ENCODE results near the gene YPEL5.

YPEL5 gene

GRCh38 chr2:30162806-30163205 lies 16.0 kb downstream of the YPEL5 start:
- no peak for FAIRE-seq
- no peak for DNase-seq (ENCODE audit: extremely low spot score, insufficient read length, low read depth)

- no peak for DNase-seq (ENCODE audit: extremely low spot score, insufficient read length, low read depth)
- no peak for FAIRE-seq
Measured at GRCh38 chr2:30164131-30164925, 17.5 kb downstream of the YPEL5 start.

- DNase-seq (ENCODE audit: extremely low spot score, insufficient read length, low read depth) = peak; percentile 57
- FAIRE-seq = peak; percentile 80
Measured at GRCh38 chr2:30165050-30165520, 18.3 kb downstream of the YPEL5 start.

GRCh38 chr2:30165617-30166016 lies 18.8 kb downstream of the YPEL5 start:
- FAIRE-seq (no peak), DNase-seq (ENCODE audit: extremely low spot score, insufficient read length, low read depth) (no peak)

GRCh38 chr2:30172627-30173026 lies 25.8 kb downstream of the YPEL5 start:
- DNase-seq (ENCODE audit: extremely low spot score, insufficient read length, low read depth) = no peak
- FAIRE-seq = no peak

GRCh38 chr2:30177440-30177839 lies 30.6 kb downstream of the YPEL5 start:
- FAIRE-seq = no peak
- DNase-seq (ENCODE audit: extremely low spot score, insufficient read length, low read depth) = no peak

- DNase-seq (ENCODE audit: extremely low spot score, insufficient read length, low read depth) = no peak
- FAIRE-seq = no peak
Measured at GRCh38 chr2:30177956-30178355, 31.1 kb downstream of the YPEL5 start.

GRCh38 chr2:30178618-30179434 lies 32.0 kb downstream of the YPEL5 start:
- DNase-seq (ENCODE audit: extremely low spot score, insufficient read length, low read depth) = no peak
- FAIRE-seq = no peak

GRCh38 chr2:30179536-30179935 lies 32.7 kb downstream of the YPEL5 start:
- DNase-seq (ENCODE audit: extremely low spot score, insufficient read length, low read depth) (no peak), FAIRE-seq (no peak)

- DNase-seq (ENCODE audit: extremely low spot score, insufficient read length, low read depth) (no peak), FAIRE-seq (no peak)
Measured at GRCh38 chr2:30180226-30180625, 33.4 kb downstream of the YPEL5 start.

- DNase-seq (ENCODE audit: extremely low spot score, insufficient read length, low read depth) = no peak
- no peak for FAIRE-seq
Measured at GRCh38 chr2:30181176-30181575, 34.4 kb downstream of the YPEL5 start.

- FAIRE-seq = no peak
Measured at GRCh38 chr2:30184035-30184434, 37.2 kb downstream of the YPEL5 start.

GRCh38 chr2:30185178-30185577 lies 38.4 kb downstream of the YPEL5 start:
- FAIRE-seq = no peak
- DNase-seq (ENCODE audit: extremely low spot score, insufficient read length, low read depth) = no peak

More at GRCh38 chr2:30184035-30184434, 37.2 kb downstream of the YPEL5 start:
- DNase-seq (ENCODE audit: extremely low spot score, insufficient read length, low read depth) = no peak

- no peak for FAIRE-seq
- no peak for DNase-seq (ENCODE audit: extremely low spot score, insufficient read length, low read depth)
Measured at GRCh38 chr2:30188292-30188691, 41.5 kb downstream of the YPEL5 start.

GRCh38 chr2:30190637-30191036 lies 43.8 kb downstream of the YPEL5 start:
- no peak for FAIRE-seq
- DNase-seq (ENCODE audit: extremely low spot score, insufficient read length, low read depth) = no peak

- FAIRE-seq (no peak), DNase-seq (ENCODE audit: extremely low spot score, insufficient read length, low read depth) (no peak)
Measured at GRCh38 chr2:30191107-30191506, 44.3 kb downstream of the YPEL5 start.

- no peak for FAIRE-seq
- no peak for DNase-seq (ENCODE audit: extremely low spot score, insufficient read length, low read depth)
Measured at GRCh38 chr2:30191819-30192271, 45.0 kb downstream of the YPEL5 start.

- no peak for FAIRE-seq
- no peak for DNase-seq (ENCODE audit: extremely low spot score, insufficient read length, low read depth)
Measured at GRCh38 chr2:30192314-30192713, 45.5 kb downstream of the YPEL5 start.

- DNase-seq (ENCODE audit: extremely low spot score, insufficient read length, low read depth) (no peak), FAIRE-seq (no peak)
Measured at GRCh38 chr2:30193104-30193681, 46.4 kb downstream of the YPEL5 start.

GRCh38 chr2:30194421-30194820 lies 47.6 kb downstream of the YPEL5 start:
- FAIRE-seq = no peak
- no peak for DNase-seq (ENCODE audit: extremely low spot score, insufficient read length, low read depth)

- no peak for DNase-seq (ENCODE audit: extremely low spot score, insufficient read length, low read depth)
Measured at GRCh38 chr2:30195016-30195415, 48.2 kb downstream of the YPEL5 start.

More at GRCh38 chr2:30195016-30195415, 48.2 kb downstream of the YPEL5 start:
- no peak for FAIRE-seq

All from GM18507 (cell line).